ENCODE measurements around the gene CYTIP.

CYTIP gene

DNA sequence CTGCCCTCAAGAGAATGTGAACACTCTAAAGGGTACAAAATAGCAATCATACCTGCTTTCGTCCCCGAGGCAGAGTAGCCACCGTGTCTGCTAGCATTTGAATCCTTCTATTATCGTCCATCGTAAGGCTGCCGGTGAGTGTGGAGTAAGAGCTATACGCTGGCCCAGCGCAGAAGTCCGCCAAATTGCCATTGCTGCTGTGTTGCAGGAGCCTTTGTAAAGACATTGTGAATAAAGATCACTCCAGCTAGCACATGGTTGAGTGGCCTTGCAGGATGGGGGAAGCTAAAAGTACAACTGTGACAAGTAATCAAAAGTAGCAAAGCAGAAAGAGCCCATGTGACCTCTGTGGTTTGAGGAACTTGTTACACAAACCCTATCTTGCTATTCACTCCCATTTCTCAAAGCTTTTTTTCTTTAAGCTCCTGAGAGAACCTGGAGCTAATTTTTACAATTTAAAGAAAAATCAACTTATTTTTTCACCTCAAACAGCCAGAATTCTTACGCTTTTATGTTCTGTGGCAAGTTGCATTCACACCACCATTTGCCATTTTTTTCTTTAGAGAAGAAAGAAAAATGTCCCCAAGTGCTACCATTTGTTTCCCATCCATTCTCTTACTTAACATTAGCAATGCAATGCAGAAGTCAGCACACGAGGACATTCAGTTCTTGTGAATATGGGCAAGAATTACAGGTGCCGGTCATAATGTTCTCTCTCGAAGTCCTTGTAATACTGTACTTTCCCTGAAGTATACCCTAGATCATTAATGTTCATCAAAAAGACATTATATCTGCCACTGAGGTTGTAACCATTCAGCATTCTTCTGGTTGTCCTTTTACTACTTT lies at the start of gene CYTIP:
TSS of gene CYTIP (minus strand) at position 295 of the 846 bp plus-strand sequence. CDS start at position 226, 69 bp downstream.
- DNase-seq = peak; percentile 66

DNA sequence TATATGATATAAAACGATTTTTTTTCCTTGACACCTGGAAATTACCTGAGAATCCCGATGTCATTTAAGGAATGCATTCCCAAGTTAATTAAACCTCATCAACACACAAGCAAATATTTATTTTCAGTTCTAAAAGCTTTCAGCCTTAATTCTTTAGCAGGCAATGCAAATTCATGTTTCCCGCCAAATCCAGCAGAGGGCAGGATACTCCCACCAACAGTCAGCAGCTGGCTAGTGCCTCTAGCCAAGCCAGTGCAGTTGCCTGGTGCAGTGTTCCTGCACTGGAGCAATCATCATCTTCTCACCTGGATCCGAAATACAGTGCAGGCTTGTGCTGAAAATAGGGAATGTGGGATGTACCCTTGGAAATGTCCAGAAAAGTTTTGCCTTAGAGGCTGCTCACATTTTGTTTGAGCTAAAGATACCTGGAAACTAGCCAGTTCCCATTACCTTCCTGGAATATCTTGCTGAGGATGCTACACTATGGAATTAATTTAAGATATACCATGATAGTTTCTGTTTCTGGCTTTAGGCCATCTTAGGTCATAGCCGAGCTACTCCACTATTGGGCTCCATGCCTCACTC lies 48.4 kb upstream of the CYTIP start:
- peak; percentile 70 for DNase-seq

DNA sequence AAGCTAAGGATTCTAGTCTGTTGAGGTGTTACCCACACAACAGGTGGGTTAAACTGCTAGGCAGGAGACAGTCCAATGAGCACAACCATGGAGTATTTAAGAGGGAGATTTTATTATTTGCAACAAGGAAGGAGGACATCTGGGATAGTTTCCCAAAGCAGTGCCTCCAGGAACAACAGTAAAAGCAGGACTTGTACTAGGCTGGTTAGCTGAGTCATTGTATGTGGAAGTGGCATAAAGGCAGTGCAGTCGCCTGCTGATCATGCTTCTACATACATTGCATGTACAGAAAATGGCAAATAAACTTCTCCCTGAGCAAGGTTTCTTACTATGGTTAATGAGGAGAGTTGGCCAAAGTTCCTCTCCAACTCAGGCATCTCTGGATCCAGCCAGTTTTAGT lies 46.1 kb upstream of the CYTIP start:
- no peak for DNase-seq

DNA sequence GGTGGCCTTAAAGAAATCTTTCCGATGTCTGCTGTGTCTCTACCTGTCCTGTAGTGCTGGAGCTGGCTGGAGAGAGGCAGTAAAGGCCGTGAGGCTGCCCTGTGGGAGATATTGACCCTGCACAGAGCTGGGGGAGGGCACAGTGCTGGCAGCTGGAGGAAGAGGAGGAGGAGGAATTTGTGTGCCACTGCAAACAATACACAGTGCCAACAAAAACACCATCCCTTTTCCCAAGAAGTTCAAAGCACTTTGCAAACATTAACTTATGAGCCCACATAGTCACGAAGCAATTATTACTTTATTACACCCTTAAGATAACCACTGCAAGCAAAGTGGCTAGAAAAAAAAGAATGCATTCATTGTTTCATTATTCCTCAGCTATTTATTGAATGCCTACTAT lies 45.0 kb upstream of the CYTIP start:
- no peak for DNase-seq

DNA sequence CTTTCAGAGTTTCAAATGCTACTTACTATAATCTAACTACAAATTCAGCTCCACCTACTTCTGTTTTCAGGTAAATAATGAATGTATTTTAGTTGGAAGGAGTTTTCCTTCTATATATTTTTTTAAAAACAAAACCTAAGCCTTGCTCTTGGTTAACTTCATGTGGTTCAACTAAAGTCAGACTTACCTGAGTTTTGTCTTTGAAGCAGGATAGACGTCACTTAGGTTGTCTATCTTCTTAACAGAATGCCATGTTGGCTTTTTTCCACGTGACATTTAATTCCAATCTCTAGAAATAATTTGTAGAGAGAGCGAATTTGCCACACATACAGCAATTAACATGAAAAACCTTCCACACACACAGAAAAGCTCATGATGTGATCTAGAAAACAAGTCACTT lies 43.9 kb upstream of the CYTIP start:
- no peak for DNase-seq

DNA sequence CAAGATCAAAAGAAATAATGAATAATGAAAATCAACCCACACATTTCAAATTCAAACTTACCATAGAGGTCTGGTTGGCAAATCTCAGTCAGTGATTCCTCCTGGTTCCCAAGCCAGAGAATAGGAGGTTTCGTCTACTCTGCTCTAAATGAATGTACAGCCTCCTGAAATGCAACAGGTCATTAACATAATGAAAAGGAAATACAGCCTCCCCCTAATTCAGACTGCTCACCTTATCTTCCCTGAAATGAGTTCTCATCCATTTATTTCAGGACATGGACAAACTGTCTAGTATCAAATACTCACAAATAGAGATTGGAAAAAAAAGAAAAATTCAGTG lies 43.4 kb upstream of the CYTIP start:
- DNase-seq = no peak

DNA sequence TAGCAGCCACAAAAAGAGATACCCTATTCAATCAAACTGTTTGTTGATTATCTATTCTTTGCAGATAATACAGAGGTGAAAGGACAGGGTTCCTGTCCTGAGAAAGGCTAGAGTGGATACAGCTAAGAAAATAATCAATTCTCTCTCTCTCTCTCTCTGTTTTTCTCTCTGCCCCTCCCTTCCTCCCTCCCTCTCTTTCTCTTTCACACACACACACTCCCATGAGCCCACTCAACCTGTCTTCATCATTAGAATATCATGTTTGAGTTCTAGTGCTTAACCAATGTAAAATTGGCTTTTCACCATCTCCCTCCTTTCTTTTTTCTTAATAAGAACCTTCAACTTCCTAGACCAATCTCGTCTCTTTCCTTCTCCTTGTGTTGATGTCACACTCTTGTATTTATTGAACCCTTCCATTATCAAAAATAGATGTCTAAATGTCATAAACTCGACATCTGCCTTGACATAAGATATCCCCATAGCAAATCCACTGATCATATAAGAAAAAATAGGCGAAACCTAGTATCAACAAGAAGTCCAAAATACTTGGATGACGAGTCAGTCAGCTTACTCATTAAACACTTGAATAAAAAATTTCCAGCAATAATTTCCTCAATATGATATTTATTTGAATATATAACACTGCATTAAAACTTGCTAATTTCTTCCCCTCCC lies 42.8 kb upstream of the CYTIP start:
- DNase-seq = no peak

DNA sequence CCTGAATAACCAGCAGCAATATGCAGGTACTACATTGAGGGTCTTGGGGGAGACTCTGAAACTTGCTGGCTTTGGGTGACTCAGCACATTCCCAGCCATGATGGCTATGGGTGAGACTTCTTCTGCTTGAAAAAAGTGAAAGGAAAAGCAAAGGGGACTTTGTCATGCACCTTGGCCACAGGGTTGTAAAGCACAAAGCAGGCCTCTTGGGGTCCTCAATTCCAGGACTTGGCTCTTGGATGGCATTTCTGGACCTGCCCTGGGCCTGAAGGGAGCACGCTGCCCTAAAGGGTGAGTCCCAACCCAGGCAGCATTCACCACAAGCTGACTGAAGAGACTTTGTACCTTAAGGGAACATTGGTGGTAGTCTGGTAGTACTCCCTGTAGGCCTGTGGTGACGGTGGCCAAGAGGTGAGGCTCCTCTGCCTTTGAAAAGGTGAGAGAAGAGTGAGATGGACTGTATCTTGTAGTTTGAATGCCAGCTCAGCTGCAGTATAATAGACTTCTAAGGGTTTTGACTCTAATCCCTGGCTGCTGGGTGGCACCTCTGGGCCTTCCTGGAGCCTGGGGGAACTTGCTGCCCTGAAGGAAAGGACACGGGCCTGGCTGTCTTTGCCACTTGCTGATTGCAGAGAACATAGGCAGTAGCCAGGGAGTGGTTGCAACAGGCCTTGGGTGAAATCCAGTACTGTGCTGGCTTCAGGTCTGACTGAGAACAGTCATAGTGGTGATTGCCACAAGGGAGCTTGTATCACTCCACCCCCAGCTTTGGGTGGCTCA lies 36.5 kb upstream of the CYTIP start:
- DNase-seq = no peak

DNA sequence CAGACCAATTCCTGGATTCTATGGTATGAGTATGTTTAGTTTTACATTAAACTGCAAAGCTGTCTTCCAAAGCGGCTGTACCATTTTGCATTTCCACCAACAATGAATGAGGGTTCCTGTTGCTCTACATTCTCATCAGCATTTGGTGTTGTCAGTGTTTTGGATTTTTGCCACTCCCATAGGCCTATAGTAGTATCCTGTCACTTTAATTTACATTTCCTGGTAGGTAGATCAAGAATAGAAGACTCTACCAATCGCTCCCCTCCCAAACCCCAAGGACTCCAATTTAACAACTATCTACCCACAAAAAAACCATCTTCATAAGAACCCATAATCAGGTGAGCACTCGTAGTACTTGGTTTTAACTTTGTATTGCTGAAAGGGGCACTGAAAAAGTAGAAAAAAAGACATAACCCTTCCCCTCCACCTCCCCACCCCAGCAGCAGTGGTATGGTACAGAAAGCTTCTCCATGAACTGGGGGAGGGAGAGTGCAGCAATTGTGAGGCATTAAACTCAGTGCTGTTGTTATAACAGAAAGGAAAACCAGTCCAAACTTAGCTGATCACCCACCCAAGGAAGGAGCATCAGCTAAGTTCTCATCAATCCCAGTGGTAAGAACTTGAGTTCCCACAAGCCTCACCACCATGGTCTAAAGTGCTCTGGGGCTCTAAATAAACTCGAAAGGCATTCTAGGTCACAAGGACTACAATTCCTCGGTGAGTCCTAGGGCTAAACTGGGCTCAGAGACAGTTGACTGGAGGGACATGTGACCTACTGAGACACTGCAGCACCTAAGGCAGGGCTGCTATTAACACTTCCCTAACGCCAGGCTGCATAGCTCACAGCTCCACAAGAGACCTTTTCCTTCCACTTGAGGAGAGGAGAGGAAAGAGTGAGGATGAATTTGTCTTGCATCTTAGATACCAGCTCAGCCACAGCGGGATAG lies 35.5 kb upstream of the CYTIP start:
- no peak for DNase-seq

DNA sequence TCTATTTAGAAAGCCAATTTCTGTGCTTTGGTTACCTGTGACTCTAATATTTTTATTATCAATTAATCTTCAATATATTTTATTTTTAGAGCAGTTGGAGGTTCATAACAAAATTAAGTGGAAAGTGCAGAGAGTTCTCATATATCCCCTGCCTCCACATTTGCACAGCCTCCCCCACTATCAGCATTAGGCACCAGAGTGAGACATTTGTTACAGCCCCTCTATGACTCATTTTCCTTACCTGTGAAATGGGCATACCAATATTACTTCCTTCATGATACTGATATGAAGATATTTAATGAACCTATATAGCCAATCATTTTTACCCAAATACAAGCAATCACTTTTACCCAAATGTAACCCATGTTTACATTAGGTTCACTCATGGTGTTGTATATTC lies 34.0 kb upstream of the CYTIP start:
- no peak for DNase-seq

DNA sequence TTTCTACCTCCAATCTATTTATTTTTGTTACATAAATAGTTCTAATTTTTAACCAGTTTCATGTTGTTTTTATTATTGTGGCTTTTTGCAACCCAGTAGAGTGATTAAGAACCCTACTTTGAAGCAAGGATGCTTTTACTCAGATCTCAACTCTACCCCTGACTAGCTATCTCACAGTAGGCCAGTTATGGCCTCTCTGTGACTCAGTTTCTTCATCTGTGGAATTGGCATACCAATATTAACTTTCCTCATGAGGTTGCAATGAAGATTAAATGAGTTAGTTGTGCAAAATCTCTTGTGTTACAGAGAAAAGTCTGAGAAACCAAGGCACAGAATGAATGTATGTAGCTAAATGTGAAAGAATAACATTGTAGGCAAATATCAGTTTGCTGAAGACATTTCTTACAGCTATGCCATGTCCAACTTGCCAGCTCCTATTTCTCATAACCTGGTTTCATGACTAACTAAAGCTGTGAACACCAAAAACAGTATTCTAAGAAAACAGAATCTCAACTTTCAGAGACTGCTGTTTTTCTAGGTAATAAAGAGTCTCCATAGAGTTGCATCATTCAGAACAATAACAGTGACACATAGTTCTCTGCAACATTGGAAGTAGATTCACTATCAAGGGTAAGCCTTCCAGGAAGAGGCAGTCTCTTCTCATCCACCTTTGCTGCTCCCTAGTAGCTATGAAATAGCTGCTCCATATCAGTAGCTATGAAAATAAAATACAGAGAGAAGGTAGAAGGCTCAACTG lies 33.2 kb upstream of the CYTIP start:
- no peak for DNase-seq

DNA sequence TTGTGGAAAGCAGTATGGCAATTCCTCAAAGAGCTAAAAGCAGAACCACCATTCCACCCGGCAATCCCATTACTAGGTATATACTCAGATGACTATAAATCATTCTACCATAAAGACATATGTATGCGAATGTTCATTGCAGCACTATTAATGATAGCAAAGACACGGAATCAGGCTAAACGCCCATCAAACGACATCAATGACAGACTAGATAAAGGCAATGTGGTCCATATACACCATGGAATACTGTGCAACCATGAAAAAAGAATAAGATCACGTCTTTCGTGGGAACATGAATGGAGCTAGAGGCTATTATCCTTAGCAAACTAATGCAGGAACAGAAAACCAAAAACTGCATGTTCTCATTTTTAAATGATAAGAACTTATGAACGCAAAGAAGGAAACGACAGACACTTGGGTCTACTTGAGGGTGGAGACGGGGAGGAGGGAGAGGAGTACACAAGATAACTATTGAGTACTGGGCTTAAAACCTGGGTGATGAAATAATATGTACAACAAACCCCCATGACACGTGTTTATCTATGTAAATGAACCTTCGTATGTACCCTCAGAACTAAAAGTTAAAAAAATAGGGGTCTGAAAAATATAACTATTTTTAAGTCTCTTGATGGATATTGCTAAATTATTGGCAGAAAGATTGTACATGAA lies 32.0 kb upstream of the CYTIP start:
- no peak for DNase-seq

DNA sequence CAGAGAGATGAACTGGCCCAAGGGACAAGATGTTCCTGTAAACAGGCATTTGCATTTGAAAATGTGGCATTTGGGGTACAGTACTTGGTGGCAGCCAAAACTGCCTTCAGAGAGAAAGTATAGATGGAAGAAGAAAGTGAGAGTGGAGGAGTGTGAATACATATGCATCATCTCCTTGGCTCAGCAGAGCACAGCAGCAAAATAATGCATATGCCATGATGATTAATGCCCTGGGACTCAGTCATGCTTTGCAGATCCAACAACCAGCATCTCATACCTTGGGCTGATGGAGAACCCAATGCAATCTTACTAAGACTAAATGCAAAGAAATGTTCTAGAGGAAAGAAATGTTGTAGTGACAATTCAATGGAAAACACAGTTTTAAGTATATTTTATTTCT lies 29.7 kb upstream of the CYTIP start:
- no peak for DNase-seq

DNA sequence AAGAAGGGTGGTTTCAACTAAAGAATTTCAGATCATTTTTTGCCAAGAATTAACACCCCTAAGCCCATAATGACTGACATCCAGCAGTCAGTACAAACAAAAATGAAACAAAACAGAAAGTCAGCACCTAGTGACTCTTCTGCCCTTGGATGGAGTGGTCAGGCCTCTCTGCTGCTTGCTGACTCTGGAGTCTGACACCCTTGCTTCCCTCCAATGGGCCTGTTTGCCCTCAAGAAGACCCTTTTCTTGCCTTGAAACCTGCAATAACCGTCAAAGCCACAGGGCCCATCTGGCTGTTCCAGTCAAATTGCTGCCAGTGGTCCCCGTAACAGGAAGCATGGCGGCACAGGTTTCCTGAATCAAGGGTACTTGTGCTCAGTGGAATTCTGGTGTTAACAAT lies 27.2 kb upstream of the CYTIP start:
- no peak for DNase-seq

DNA sequence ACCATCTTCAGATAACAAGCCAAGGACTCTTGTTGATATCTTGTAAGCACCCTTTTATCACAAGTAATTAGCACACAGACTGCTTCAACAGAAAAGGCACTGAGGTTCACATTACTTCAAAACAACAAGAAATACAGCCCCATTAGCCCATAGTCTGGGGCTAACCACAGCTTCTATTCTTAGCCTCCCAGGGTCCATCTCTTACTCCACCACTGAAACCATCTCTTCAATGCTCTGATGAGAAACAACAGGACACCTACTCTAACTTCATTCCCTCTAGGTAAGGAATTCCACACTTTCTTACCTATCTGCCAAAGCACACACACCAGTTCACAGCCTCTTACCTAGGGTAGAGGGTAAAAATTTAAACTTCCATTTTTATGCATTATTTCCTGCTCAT lies 26.4 kb upstream of the CYTIP start:
- DNase-seq = no peak

DNA sequence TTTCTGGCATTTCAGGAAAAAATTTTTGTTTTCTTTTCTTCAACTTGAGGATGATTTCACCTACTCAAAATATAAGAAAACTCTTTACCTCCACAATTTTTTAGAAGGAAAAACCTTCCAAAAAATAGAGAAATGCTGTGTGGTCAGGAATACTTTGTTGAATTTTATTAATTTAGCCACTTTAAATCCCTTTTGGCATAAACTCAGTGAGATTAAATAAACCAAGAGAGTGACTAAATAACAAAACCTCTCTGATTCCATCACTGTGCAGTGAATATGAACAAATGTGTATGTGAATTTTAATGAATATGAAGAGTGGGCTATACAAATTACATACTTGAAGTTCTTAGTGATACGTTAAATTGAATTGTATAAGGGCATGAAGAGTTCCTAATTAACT lies 25.8 kb upstream of the CYTIP start:
- DNase-seq = no peak

DNA sequence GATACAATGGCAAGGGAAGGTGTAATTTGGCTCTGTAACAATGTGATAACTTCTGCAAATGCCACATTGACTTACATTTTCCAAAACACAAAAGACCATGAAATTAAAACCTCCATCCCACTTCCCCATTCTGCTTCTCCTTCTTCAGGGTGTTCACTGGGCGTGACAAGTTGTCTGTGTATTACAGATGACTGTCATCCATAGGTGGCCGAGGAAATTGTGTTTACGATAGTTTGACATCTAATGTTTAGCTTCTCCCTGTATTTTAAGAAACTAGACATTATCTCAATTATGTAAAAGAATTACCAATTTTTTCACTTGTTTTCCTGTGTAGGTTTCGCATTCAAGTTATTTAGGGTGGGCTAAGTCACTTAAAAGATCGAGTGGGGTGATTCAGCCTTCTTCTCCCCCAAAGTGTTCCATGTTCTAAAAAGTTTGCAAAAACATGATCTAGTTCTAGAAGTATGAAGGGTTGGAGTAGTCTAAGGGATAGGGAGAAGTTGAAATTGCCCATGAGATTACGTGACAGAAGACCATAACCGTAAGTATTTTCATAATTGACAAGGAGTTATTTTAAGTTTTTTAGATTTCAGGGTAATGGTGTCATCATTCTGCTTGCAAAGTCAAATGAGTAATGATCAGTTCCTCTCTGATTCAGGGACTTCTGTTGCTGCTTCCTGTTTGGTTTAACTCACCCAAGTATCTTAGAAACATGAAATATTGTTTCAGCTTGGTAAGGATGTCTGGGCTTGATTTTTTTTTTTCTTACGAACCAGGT lies 25.2 kb upstream of the CYTIP start:
- DNase-seq = no peak

DNA sequence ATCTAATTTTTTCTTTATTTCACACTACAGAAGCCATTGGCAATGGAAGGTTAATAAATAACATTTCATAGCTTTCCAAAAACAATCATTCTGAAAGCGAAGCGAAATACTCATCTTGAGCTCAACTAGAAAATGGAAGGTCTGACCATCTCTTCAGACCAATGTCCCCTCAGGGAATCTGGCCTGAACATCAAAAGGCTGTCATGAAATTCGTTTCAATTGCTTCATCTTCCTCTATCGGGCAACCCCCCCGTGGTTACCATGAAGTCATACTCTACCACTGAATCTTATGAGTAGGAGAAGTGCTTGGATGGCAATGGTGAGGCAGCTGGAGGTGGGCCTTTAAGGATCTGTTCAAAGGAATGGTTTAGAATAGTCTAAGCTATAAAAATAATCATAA lies 22.9 kb upstream of the CYTIP start:
- DNase-seq = no peak

DNA sequence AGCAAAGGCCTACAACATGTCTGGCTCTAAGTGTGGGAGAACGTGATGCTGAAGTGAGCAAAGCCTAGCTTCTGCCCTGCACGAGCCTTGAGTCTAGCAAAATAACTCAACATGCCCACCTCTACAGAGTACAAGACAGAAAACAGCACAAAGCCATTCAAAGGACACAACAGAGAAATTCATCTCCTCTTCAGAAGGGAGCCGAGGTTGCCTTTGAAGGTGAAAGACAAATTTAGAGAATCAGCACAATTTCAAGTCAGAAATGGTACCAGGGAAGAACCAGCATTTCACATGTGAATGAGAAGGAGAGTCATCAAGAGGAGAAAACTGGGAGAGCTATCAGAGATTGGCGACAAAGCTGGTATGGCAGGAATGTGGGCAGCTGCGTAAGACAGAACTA lies 21.7 kb upstream of the CYTIP start:
- no peak for DNase-seq

DNA sequence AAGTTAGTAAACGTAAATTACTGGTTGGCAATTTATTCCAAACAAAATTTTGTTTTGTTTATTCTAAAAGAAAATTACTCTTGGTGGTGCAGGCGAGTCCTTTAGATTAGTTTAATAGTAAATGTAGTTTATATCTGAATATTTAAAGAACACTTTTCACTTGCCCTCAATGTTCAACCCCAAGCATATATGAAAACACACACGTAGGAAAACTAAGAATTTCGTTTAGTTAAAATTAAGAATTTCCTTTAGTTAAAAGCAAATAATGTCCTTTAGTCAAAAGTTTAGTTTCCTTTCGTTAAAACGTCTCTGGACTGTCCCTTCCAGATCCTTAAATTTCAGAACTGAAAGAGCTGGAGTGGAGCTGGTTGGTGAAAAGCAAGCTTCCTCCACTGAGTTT lies 19.1 kb upstream of the CYTIP start:
- no peak for DNase-seq

Measured in activated T-cell treated with anti-CD3 and anti-CD28 coated beads, Interleukin-2, amount 50 U/mL, for 1 hour (primary cell).